SHP77 treated with DMSO at 0.1 percent for 48 hours (cell line): ENCODE measurements around the gene FNDC3A.
"Not testable (repeated sequence)": the region's sequence is repeated elsewhere in the genome, so short reads cannot be mapped to it uniquely, and the experiment has no call there.

Source experiments
- DNase-seq: peaks from one replicate; lab custom pipeline; 2025; lab: John Stamatoyannopoulos, UW

The FNDC3A gene

DNA sequence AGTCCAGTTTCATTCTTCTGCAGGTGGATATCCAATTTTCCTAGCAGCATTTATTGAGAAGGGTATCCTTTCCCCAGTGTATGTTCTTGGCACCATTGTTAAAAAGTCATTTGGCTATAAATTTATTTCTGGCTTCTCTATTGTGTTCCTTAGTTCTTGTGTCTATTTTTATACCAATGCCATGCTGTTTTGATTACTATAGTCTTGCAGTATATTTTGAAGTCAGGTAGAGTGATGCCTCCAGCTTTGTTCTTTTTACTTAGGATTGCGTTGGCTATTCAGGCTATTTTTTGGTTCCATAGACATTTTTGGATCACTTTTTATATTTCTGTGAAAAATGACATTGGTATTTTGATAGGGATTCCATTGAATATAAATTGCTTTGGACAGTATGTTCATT is 172.7 kb downstream of the FNDC3A start:
- no peak for DNase-seq

DNA sequence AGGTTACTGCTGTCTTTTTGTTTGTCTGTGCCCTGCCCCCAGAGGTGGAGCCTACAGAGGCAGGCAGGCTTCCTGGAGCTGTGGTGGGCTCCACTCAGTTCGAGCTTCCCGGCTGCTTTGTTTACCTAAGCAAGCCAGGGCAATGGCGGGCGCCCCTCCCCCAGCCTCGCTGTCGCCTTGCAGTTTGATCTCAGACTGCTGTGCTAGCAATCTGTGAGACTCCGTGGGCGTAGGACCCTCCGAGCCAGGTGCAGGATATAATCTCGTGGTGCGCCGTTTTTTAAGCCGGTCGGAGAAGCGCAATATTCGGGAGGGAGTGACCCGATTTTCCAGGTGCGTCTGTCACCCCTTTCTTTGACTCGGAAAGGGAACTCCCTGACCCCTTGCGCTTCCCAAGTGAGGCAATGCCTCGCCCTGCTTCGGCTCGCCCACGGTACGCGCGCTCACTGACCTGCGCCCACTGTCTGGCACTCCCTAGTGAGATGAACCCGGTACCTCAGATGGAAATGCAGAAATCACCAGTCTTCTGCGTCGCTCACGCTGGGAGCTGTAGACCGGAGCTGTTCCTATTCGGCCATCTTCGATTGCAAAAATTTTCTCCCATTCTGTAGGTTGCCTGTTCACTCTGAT is 182.4 kb downstream of the FNDC3A start:
- not testable (repeated sequence) for DNase-seq

DNA sequence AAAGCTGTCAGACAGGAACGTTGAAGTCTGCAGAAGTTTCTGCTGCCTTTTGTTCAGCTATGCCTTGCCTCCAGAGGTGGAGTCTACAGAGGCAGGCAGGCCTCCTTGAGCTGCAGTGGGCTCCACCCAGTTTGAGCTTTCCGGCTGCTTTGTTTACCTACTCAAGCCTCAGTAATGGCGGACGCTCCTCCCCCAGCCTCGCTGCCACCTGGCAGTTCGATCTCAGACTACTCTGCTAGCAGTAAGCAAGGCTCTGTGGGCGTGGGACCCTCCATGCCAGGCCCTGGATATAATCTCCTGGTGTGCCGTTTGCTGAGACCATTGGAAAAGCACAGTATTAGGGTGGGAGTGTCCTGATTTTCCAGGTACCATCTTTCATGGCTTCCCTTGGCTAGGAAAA is 187.4 kb downstream of the FNDC3A start:
- not testable (repeated sequence) for DNase-seq

DNA sequence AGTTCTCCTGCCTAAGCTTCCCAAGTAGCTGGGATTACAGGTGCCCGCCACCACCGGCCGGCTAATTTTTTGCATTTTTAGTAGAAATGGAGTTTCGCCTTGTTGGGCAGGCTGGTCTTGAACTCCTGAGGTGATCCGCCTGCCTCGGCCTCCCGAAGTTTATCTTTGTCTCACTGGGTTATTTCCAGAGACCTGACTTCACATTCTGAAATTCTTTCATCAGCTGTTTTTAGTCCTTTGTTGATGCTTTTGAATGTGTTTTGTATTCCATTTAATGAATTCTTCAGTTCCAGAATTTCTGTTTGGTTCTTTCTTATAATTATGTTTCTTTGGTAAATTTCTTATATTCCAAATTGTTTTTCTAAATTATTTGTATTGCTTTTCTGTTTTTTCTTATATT is 189.0 kb downstream of the FNDC3A start:
- no peak for DNase-seq

DNA sequence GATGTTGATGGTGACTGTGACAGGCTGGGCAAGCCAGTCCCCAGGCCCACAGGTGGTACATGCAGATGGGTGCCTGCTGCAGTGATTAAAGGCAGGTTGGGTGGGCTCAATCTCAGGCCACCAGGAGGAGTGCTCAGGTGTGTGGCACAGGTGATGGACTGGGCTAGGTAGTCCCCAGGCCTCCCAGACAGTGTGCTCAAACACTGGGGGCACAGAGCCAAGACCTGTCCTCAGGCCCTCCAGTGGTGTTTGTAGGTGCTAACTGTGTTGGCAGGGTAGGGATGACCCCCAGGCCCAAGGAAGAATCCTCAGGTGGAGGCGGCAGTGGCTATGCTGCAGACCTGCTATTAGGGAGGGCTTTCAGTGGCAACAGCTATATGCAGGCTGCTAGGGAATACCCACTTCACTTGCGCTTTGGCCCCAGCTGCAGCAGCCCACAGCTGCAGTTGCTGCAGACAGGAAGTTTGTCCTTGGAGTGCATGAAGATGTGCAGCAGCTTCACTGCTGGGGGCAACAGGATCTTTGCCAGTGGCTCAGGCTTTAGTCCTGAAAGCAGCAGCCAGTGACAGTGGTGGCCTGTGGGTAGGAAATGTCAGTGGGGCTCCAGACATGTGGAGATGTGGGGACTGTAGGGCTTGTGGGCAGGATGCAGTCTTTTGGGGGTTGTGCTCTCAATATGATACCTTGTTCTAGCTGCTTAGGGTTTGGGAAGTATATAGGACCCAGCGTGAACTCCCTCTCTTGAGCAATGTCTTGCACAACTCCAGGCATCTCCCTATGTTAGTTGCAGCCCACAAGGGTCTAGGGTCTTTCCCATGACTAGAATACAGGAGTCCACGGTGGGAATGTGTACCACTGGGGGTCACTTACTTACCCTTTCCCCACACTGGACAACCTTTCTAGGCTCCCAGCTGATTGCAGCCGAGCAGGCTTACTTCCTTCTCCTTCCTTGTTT is 190.4 kb downstream of the FNDC3A start:
- no peak for DNase-seq

DNA sequence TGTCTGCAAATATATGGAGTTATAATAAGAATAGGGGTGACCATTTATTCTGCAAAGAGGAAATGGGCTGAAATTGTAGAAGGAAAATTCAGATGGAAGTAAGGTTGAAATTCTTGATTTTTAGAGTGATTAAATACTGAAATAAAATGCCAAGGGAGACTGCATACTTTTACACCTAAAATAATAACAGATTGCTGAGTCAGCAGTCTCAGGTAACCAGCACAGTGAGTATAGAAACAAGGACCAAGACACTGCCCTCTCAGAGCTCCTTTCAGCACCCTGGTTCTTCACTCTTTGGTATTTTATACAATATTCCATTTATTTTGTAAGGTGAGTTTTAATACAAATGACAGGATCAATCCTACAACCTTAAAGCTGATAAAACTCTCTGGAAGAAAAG is 195.6 kb downstream of the FNDC3A start:
- DNase-seq, result no peak

DNA sequence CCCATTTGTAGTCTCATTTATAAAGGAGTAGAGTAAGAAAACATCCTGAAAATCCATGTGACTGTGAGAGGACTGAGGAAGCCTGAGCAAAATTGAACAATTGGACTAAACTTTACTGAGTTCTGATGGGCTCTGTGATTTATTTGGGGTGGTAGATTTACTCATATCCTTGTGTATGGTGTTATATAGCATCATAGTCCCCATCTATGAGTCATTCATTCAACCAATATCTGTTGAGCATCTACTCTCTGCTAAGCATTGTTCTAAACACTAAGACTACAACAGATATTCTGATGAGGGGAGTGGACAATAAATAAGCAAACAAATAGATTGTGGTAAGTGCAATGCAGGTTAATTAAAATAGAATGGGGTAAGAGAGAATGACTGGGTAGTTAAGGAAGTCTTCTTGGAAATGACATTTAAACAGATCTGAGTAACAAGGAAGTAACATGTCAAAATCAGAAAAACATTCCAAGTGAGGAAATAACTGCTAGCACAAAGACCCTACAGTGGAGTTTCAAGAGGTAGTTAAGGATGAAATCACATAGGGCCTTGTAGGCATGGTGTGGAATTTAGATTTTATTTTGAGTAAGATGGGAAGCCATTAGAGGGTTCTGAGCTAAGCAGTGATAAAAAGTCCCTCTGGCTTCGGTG is 208.1 kb downstream of the FNDC3A start:
- DNase-seq, result no peak

DNA sequence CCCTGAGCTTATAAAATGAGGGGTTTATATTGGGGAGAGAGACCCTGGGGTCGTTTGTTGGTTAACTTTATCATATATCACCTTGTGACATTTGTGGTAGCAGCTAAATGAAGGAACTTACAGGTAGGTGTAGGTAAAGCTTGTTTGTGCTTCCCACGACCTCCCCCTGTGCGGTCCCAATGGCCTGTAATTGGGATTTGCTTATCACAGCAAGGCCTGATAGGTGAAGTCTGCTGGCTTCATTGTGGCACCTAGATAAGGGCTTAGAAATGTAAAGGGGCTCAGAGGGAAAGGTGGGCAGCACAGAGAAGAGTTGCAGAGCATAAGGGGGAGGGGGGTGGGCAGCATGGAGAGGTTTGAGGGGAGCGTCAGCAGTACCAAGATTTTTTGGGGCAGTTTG is 208.9 kb downstream of the FNDC3A start:
- no peak for DNase-seq

DNA sequence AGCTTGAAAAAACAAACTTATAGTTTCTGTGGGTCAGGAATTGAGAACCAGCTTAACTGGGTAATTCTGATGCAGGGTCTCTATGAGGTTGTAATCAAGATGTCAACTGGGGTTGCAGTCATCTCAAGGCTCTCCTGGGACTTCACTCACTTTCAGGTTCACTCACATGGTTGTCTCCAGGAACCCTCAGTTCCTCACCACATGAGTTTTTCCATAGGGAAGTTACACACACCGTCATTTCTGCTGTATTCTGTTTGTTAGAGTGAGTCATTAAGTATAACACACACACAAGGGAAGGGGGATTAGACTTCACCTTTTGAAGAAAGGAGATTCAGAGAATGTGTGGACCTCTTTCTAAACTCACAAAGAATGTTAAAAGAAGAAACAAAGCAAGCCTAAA is 209.6 kb downstream of the FNDC3A start:
- no peak for DNase-seq

DNA sequence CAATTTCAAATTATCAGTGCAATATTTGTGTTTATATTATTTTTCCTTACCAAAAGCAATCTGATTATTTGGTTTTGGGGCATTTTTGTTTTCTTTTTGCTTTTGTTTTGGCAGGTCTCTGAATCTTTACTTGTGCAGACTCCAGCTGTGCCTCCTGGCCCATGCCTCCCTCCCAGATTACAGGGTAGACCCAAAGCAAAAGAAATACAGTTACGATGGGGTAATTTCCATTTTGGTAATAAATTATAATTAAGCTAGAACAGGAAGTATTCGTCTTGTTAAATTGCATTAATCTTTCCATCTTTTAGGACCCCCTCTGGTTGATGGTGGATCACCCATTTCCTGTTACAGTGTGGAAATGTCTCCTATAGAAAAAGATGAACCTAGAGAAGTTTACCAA is 215.2 kb downstream of the FNDC3A start:
- no peak for DNase-seq

DNA sequence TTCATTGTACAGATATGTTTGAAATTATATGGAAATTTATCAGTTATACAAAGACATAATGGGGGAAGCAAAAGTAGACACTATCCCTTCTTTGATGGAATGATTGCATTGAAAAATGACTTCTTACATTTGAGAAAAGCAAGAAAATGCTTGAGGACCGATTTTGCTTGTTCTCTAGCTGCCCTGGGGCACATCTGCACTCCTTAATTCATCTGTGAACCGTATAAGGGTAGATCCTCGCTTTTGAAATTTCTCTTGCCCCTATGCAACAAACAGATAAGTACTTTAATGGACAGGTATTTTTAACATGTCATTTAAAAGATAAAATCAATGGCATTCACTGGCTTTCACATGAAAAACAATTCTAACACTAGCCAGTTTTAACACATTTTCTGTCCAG is 230.9 kb downstream of the FNDC3A start:
- no peak for DNase-seq

DNA sequence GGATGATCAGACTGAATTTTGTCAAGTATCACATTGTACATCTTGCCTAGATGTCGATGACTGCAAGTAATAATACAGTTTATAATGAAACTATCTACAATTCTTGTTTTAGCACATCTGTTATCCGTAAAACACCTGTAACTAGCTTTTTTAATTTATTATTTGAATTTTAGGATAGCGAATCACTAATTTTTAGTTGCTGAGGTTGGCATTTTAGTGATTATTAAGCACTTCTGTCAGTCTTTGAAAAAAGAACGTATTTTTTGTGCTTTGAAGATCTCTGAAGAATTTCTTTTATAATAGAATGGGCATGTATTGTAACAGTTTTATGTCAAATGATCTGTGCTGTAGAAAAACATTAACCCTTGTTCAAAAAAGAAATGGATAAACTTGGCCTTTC is 232.9 kb downstream of the FNDC3A start:
- no peak for DNase-seq

DNA sequence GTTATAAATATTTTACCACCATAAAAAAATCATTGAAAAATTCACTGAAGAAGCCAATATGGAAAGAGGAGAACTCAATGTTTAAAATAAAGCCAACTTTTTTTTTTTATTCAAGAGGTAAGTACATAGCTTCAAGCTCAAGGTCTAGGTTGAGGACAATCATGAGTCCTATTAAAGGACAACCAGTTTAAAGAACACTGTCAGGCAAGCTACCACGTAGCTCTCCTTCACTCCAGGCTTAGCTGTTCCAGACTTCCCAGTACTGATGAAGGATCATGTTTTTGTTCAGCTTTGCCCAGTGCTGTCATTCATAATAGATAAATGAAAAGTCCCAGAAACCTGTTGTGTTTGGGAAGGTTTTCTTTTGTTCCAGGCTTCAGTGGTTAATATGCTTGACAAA is 234.4 kb downstream of the FNDC3A start:
- DNase-seq, result no peak

DNA sequence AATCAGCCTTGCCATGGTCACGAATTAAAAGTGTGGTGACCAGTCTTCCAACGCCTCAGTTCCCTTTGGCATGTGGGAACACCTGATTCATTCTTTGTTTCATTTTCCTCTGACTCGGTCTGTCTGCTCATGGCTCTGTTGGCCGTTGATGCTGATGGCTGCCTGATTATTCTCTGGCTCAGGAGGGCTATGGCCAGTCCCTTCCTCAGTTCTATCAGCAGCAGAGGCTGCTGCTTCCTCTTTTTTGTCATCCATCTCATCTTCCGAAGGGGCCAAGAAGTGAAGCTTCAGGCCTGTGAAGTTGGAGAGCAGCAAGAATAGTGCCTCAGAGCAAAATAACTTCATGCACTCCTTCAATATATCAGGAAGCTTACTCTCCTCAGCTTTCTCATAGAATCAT is 235.0 kb downstream of the FNDC3A start:
- DNase-seq, result no peak

DNA sequence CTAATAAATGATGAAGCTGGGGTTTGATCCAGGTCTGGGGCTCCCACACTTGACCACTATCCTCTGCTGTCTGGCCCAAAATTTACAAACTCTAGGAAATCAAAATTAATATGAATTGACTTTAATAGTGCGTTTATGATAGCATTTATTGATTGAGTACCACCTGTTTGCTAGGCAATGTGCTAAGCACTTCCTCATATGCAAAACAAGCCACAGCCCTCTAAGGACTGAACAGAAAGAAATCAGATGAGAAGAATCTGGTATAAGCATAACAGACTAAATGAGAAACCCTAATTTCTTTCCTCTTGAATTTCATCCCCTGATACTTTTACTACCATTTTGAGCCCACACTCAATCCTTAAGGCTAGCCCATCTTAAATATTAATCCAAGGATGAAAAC is 237.8 kb downstream of the FNDC3A start:
- DNase-seq, result no peak

DNA sequence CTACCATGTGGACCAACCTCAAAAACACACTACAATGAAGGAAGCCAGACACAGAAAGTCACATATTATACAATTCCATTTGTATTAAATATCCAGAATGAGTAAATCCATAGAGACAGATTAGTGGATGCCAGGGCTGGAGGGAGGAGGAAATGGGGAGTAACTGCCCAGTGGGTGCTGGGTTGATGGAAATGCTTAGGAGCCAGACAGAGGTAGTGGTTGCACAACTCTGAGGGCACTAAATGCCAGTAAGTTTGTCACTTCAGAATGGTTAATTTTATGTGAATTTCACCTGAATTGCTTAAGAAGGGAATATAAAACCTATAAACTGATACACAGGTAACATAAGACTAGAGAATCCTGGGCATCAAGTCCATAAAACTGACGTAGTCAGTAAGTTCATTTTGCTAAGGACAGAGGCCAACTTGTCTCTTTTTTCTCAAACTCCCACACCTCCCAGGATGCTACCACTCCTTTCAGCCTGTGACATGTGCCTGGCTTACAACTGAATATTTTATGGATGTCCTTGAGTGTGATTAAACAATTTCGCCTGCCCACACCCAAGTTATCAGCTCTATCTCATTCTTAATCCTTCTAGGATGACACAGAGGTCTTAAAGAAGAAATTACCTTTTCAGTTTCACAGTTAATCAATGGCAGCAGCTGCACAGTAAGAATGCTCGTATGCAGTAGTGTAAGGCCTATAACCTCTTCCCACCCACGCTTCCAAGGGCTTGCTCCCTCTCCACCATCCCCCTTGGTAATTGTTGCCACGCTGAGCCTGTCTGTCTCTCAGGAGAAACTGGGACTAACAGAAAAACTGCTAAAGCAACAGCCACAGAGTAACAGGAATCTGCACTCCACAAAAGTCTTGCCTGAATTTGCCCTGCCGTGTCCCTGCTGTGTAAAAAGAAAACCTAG is 238.5 kb downstream of the FNDC3A start:
- no peak for DNase-seq

DNA sequence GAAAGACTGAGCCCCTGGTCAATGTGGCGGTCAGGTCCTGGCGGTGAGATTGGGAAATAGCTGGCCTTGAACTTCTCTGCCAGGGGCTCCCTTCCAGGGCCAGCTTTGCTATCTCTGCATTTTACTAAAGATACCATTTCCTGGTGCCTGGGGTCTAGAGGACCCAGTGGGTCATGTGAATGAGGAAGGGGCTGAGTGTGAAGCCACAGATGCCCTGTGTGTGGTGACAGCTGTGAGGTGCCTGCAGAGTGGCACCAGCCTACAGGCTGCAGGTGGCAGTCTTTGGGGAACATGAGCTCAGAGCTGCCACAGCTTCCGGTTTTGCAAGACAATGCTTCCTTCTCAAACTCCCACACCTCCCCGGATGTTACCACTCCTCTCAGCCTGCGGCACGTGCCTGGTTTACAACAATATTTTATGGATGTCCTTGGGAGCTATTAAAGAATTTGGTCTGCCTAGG is 239.2 kb downstream of the FNDC3A start:
- peak; percentile 7 for DNase-seq

DNA sequence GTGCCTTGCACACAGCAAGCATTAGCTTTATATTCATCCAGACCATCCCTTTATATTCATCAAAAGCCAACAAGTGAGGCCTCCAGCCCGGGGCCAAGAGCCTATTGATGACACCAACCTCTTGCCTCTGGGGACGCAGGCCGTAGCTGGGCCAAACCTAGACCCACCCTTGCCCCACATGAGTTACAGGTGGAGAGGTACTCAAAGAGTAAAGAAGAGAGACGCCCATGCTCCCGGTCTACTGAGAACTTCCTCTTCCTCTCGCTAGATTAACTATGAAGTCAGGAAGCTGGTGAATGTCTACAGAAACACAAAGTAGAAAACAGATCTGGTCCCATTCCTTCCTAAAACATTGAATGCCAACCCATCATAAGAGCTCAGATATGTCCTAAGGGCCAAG is 240.6 kb downstream of the FNDC3A start:
- no peak for DNase-seq

DNA sequence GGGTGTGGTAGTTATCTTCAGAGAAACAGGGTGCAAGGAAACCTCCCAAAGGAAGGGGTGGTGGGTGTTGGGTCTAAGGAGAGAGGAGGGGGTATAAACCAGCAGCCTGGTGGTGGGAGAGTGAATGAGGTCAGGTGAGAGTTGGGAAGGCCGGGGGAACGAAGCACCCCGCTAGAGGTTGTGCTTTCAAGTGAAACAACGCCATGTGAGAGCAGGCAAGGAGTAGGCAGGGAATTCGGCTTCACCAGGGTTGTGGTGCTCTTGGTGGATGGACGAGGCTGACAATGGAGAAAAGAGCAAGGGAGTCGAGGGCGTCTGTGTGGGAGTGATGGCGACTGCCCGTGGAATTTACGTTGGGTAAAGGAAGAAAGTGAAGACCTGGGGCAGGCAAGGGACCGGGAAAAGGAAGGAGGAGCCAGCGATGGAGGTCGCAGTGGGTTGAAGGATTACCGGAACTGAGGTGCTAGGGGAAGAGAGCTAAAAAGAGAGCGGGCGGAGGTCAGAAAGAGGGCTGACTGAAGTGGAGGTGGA is 242.3 kb downstream of the FNDC3A start:
- DNase-seq, result no peak

DNA sequence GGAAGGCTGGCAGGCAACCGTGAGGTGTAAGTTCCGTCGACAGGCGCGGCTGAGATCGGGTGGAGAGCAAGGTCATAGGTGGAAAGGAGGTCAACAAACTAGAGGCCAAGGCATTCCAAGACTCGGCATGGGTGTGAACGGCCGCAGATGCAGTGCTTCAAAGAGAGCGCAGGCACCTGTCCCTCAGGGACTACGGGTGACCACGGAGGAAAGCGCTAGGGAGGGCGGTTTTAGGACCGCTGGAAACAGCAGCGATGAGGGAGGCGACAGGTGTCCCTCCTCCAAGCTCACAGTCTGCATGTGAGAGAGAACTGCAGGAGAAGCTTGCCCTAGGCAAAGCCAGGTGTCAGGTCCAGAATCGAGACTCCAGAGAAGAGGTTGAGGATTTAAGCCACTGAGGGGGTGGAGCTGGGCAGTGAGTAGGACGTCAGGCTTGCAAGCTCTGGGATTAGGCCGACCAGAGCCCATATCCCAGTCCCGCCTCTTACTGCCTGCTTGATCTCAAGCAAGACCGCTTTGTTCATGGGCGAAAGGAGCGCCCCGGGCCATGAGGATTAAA is 242.9 kb downstream of the FNDC3A start:
- DNase-seq, result no peak

DNA sequence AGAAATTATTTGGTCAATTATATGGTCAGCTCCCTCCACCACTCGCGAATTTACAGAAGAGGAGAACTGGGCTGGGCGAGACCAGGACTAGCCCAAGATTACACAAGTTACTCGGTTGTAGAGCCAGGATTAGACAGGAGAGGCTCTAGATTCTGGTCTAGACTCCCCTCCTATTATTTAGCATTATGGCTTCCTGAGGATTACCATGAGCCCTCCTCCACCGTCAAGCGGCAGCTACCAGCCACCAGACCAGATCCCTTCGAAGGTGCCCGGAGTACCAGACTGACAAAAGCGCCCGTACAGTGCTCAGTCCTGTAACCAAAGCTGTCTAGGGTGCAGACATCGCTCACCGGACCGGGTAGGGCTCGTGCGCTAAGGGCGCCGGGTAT is 243.9 kb downstream of the FNDC3A start:
- DNase-seq, result no peak
